Stimulated activated CD4-positive, alpha-beta T cell treated with anti-CD3 and anti-CD28 coated beads, Interleukin-15, amount 100 ng/mL, for 24 hours (primary cell): ENCODE results near the gene UTF1.

ENCODE experiments used
- DNase-seq: peaks from one replicate; pipeline ENCODE4 v3.0.0-alpha.2; 2020

UTF1 gene, protein sequence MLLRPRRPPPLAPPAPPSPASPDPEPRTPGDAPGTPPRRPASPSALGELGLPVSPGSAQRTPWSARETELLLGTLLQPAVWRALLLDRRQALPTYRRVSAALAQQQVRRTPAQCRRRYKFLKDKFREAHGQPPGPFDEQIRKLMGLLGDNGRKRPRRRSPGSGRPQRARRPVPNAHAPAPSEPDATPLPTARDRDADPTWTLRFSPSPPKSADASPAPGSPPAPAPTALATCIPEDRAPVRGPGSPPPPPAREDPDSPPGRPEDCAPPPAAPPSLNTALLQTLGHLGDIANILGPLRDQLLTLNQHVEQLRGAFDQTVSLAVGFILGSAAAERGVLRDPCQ

DNA sequence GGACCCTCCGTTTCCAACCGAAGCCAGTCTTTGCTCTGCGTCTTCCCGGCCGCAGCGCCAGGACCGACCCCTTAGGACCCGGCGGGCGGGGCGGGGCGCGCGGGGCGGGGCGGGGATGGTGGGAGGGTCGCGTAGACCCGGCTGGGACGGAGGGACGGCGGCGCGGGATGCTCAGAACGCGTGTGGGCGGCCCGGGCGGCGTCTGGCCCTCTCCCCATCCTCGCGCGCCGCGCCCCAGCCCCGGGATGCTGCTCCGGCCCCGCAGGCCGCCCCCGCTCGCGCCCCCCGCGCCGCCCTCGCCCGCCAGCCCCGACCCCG is at the start of gene UTF1:
Gene UTF1 (plus strand): TSS at position 174 of the 318 bp plus-strand sequence. CDS start 72 bp downstream, at position 246.
- no peak for DNase-seq

DNA sequence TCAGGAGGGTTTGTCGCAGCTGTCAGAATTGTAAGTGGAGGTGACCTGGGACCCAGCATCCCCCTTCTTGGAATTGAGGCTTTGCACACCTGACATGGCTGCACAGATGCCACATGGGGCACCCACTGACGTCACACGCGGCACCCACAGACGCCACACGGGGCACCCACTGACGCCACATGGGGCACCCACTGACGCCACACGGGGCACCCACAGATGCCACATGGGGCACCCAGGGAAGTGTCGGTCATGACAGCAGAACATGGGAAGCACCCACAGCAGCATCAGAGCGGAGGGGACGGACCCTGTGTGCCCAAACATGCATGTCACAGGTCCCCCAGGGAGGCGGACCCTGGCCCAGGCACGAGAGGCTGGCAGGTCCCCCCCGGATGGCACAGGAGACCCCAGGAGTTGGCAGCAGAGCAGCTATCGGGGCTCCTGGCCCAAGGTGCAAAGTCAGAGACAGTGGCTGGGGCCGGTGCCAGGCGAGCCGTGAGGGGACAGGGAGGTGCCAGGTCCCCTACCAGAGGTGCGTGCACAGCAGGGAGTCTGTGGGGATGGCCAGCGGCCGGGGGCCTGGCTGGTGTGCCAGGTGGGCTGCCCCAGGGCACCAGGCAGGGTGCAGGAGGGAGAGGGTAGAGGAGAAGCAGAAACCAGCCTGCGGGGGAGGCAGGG is 48.9 kb upstream of the UTF1 start:
- no peak for DNase-seq

DNA sequence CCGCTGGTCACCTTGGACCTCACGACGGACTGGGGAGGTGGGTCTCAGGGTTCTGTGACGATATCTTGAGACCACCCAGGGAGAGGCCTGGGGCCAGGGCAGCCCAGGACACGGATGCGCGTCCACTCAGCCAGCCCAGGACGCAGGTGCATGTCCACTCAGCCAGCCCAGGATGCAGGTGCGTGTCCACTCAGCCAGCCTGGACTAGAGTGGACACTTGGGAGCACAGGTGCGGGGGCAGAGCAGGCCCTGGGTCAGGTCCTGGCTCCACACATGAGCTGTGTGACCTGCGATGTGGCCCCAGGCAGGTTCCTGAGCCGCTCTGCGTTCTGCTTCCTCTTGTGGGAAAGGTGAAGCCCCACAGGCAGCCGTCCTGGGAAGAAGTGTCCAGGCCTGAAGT is 47.8 kb upstream of the UTF1 start:
- DNase-seq = no peak

DNA sequence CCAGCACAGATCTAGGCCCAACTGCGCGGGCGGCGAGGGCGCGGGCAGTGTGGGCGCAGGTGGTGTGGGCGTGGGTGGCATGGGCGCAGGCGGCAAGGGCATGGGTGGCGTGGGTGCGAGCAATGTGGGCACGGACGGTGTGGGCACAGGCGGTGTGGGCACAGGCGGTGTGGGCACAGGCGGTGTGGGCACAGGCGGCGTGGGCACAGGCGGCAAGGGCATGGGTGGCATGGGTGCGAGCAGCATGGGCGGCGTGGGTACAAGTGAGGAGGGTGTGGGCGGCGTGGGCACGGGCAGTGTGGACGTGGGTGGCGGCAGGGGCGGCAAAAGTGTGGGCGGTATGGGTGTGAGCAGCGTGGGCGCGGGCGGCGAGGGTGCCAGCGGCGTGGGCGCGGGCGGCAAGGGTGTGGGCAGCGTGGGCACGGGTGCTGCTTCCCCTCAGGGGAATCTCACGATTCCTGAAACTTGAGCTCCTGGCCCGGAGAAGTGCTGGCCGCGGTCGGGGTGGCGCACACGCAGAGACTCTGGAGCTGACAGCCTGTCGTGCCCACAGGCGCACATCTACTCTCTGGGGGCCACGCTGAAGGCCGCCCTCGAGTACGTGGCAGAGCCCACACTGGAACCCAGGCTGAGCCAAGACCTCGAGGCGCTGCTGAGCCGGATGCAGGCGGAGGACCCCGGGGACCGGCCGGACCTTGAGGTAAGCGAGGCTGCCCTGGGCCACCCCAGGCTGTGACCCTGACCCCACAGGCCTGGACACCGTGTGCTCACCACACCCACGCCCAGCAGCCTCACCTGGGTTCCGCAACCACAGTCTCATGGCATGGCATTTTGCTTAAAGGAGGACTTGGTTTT is 47.0 kb upstream of the UTF1 start:
- no peak for DNase-seq

DNA sequence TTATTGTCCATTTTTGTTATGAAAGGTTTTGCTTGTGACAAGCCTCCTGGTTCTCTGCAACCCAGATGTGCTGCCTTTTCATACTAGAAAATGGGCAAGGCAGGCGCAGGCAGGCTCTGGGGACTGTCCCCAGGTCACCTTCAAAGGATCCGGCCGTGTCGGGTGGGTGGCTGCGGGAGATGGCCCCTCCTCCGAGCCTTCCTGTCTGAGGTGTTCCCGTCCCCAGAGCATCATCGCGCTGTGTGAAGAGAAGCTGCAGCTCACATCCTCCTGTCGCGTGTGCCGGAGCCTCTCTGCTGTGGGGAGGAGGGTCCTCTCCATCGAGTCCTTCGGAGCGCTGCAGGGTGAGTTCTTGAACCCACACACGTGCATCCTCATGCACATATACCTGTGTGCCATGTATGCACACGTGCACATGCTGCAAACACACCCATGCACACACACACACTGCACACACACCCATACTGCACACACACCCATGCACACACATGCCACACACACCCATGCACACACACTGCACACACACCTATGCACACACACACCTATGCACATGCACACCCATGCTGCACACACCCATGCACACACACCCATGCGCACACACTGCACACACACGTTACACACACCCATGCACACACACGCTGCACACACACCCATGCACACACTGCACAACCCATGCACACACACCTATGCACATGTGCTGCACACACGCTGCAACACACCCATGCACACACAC is 46.2 kb upstream of the UTF1 start:
- no peak for DNase-seq

DNA sequence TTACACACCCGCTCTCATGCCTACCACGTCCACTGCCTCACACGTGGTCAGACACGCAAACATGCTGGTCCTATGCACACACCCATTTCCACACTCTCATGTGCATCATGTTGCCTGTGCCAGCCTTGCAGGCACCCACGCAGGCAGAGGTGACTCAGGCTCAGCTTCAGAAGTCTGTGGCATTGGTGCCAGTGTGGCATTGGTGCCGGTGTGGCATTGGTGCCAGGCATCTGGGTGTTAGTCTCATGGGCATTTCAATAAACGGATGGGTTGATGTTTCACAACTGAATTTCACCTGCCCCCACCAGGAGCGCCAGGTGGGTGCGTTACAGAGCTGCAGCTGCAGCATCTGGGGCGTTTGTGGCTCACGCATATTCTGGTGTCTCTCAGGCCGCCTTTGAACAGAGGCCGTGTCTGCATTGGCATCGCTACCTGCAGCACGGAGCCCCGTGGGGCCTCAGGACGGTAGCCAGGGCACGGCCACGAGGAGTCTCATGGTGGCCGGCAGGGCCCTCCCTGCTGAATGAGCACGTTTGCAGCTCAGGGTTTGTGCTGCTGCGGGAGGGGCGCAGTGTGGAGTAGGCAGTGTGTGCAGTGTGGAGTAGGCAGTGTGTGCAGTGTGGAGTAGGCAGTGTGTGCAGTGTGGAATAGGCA is 45.3 kb upstream of the UTF1 start:
- DNase-seq = no peak

DNA sequence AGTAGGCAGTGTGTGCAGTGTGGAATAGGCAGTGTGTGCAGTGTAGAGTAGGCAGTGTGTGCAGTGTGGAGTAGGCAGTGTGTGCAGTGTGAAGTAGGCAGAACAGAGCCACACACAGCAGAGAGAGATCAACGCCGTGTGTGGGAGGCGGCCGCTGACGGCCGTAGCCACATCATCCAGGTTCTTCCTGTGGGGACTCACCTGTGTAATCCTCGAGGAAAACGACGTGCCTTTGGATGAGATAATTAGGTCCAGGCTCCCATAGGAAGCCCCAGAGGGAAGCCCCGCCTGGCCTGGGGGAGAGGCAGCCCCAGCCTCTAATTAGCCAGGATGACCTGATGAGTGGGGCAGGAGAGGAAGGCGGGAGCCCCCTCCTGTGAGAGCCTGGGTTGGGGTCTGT is 44.6 kb upstream of the UTF1 start:
- no peak for DNase-seq

DNA sequence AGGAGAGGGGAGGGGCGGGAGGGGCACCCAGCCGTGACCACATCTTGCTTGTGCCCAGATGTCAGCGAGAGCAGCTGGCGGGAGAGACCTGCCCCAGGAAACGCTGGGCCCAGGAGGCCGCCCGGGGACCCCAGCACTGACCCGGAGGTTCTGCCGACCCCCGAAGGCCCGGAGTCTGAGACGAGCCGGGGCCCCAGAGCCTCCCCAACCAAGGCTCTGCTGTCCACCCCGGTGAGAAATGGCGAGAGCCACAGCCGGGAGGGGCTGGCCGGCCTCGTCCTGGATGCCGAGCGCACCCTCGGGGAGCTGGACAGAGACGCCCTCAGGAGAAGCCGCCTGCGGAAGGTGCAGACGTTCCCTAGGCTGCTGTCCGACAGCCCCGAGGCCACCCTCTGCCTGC is 44.1 kb upstream of the UTF1 start:
- no peak for DNase-seq

DNA sequence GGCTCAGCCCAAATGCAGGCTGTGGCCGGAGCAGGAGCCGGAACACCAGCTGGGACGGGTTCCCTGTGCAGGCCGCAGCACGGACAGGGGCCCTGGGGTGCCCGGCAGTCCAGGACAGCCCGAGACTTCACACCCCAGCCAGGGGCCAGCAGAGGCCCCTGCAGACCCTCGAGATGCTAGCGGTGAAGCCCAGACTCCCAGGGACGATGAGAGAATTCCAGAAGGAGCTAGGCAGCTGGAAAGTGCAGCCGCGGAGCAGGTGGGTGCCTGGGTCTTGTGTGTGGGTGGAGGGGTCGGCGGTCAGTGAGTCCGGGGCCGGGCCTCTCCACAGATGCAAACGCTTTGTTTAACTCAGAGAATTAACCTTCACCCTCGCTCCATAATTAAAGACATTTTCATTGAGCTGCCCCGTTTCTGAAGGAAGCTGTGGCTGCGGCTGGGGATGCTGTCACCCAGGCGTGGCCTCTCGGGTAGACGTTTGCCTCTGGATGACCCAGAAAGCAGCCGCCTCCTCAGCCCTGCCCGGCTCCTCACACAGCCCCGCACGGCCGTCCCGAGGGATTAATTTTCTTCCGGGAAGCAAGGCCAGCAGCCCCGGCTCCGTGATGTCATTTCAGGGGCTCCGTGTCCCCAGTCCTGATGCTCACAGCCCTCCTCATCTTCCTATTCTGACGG is 43.5 kb upstream of the UTF1 start:
- DNase-seq = no peak

DNA sequence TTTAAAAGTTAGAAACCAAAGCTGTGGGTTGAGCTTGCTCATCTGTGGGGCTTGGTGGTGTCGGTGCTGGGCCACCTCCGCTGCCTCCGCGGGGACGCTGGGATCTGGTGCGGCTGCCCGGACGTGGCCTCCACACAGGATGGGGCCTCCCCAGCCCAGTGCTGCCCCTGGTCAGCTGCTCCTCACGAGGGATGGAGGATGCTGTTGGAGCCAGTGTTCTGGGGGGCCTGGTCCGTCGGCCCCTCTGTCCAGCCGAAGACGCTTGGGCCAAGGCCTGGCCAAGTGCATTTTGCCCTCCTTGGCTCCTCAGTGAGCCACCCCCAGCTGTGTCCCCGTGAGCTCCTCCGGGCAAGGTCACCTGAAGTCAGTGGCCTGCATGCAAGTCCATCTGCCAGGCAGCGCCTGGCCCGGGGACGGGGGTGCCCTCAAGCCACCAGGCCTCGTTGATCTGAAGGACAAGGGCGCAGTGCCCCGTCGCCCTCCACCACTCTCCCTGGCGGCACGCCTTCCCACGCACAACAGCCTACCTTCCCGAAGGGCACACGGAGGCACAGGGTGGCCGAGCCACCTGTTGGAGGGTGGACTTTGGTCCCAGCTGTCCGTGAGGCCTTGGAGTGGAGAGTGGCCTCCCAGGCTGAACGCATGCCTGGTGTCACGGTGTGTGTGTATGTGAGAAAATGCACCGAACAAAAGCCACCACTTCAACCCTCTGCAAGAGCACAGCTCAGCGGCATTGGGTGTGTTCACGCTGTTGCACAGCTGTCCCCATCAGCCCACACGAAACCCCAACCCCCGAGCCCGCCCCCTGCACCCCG is 42.7 kb upstream of the UTF1 start:
- no peak for DNase-seq

DNA sequence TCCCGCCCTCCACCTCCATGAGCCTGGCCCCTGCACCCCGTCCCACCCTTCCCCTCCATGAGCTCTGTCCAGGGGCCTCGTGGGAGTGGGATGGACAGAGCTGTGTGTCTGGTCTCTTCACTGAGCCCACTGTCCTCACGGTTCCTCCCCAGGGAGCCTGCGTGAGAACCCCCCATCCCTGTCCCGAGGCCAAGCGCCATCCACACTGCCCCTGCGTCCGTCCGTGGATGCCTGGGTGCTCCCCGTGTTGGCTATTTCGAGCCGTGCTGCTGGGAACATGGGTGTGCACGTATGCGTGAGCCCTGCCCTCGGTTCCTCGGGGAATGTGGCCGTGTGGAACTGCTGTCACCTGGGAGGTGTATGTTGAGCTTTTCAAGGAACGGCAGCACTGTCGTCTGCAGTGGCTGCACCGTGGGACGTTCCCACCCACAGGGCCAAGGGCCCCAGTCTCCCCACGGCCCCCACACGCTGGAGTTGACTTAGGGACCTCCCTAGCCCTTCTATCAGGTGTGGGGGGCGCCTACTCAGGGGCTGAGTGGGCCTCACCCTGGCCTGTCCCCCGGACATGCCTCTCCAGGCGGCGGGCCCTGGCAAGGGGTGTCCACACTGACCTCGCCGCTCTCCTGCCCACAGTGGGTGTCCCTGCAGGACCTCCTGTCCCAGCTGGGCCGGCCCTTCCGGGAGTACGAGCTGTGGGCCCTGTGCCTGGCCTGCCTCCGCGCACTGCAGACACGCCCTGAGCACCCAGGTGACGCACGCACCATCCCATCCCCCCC is 41.9 kb upstream of the UTF1 start:
- no peak for DNase-seq

DNA sequence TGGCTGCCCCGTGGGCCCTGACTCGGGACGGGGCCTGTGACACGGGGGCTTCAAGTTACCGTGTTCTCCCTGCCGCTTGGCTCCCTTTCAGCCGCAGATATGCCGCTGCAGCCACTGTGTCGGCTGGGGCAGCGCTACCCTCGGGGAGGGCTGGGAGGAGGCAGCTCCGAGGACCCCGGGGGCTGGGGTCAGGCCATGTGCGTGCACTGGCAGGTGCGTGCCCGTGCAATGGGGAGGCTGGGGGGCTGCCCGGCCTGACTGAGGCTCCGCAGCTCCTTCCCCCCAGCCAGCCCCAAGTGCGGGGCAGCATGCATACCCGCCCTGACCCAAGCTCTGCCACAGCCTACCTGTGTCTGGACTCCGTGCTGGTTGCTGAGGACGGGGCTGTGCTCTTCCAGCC is 40.8 kb upstream of the UTF1 start:
- DNase-seq = no peak

DNA sequence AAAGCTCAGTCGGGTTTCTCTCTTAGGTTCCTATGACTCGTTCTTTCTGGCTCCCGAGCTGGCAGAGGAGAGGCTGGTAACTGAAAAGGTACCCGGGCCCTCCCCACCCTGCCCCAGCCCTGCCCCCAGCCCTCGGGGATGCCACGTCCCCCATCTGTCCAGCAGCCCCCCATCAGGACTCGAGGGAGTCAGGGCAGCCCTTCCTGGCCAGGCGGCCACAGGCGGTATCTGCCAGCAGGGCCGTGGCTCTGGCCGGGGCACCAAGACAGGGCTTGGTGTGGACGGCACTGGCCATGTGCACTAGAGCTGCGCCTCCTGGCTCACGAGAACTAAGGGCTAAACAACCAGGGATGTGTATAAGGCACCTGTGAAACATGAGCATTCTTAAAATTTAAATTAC is 40.3 kb upstream of the UTF1 start:
- DNase-seq = no peak

DNA sequence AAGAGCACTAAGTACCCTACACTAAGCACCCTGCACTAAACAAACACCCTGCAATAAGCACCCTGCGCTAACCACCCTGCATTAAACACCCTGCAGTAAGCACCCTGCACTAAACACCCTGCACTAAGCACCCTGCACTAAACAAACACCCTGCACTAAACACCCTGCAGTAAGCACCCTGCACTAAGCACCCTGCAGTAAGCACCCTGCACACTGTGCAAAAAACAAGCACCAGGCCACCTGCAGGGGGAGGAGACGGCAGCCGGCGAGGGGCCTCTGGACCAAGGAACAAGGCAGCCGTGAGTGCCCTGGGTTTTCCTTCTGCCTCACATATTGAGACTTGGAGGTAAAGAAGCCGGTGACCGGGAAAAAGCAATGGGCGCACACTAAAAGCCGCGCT is 39.8 kb upstream of the UTF1 start:
- no peak for DNase-seq

DNA sequence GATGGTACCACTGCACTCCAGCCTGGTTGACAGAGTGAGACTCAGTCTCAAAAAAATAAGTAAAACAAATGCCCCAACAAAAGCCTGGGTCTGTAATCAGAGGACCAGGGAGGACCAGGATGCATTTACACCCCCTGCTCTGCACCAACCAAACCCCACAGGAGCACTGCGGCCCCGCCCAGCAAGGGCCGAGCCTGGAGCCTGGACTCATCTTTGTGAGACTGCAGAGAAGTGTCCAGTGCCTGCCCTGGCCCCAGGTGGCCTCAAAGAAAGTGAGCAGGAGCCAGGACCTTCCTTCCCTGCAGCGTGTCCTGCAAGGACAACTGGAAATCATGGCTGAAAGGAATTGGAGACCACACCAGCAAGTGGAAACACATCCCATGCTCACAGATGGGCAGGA is 38.4 kb upstream of the UTF1 start:
- DNase-seq = no peak

DNA sequence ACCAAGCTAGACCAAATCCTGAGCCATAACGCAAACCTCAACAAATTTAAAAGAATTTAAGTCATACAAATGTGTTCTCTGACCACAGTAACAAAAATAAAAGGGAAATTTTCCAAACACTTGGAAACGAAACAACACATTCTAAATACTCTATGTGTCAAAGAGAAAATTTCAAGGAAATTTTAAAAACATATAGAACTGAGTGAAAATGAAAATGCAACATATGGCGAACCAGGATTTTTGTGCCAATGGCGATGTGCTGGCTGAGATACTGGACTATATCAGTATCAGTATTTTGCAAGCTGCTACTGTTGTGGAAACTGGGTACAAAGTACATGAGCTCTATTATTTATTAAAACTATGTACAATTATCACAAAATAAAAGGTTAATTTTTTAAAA is 35.9 kb upstream of the UTF1 start:
- no peak for DNase-seq

DNA sequence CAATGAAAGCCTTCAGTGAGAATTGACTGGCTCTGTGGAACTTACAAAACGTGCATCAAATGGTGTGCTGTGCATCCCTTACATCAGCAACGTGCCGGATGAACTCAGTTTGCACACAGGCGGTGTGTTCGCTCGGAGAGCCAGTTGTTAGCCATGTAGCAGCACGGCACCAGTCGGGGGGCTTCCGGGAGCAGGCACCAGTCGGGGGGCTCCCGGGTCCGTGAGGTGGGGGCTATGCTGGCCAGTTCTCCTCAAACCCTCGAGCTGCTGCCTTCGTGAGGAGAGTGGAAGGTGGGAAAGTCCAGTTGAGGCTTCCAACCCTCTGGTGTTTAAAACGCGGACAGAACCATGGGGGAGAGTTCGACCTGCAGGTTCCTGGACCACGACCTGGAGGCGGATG is 34.9 kb upstream of the UTF1 start:
- no peak for DNase-seq

DNA sequence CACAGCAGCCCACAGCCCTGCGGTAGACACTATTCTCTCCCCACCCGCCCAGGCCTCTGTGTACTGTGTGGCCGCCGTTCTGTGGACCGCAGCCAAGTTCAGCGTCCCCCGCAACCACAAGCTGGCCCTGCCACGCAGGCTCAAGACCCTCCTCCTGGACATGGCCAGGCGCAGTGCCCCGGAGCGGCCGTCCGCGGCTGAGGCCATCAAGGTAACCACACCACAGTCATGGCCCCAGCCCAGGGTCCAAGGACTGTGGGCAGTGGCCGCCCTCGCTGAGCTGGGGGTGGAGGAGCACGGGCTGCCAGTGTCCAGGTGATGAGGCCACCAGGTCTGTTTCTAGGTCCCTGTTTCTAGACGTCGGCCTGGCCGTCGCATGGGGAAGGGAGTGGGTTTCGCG is 34.4 kb upstream of the UTF1 start:
- DNase-seq = no peak

DNA sequence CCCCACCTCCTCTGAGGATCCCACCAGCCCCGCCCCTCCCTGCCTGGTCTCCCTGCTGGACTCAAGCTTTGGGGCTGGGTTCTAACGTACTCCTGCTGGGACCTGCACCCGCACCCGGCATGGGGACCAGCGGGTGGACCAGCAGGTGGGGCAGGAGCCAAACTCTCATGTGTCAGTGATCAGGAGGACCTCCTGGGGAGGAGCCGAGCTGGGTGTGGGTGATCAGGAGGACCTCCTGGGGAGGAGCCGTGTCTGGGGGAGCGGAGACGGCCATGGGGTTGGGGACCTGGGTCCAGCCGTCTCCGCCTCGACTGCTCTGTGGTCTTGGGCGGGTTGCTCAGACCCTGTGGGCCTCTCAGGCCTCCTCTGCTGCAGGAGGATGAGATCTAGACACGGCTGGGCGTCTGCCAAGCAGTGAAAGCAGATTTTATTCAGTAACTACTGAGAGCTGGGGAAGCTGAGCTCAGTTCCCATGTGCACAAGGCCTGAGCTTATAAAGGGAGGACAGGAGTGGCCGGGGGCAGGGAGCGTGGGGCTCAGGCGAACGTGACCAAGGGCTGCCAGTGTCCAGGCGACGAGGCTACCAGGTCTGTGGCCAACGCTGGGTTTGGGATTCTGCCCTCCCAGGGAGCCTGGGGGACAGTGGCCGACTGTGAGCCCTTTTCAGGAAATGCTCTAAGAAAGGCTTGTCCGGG is 33.6 kb upstream of the UTF1 start:
- no peak for DNase-seq
